HCT116 (cell line): ENCODE data around the gene PTTG2. TPM values are rescaled to one million over a fixed set of nuclear protein-coding genes. Genes with fewer than 3 reads are reported as not detected.
A peak's percentile ranks its signal among the peaks of the same experiment; 100 is the strongest.

Experiments used
- ATAC-seq: fragments of 200-7000 bp; cut with Tn5 transposase; 2 replicates; pipeline ENCODE4 v1.9.1; 2020; ENCODE audit warnings: mild to moderate bottlenecking, moderate library complexity
- BruUV-seq: library from RNA; stranded (reverse); fragments of 400-500 nt; replicated peaks from 2 replicates; lab custom pipeline; 2021; lab: Mats Ljungman, UMichigan
- CTCF ChIA-PET: fragments of 300-600 bp; sonication (Branson Sonifier 250); formaldehyde crosslinking; loops from one replicate; lab custom pipeline; 2021; ENCODE audit warnings: antibody characterized with exemption; lab: Charles Lee
- POLR2A ChIA-PET: fragments of 300-600, 350-600 bp; sonication (Branson Sonifier 250); formaldehyde crosslinking; loops from one replicate; lab custom pipeline; 2021; ENCODE audit warnings: antibody characterized with exemption; lab: Charles Lee
- RAD21 ChIA-PET, 2 experiments: fragments of 300-600 bp; sonication (Branson Sonifier 250); formaldehyde crosslinking; loops; one replicate each; lab custom pipeline; 2023; ENCODE audit warnings: low total read pairs in 2 of 2; ENCODE audit not compliant: uncharacterized antibody in 2 of 2, unreplicated experiment in 2 of 2, low non-redundant PET in 1 of 2; lab: Charles Lee
- DNase-seq: peaks from one replicate; pipeline ENCODE4 v3.0.0-alpha.2; 2010; ENCODE audit warnings: low read depth, low spot score
- H2AFZ ChIP-seq: fragments of 200-600 bp; shearing (Covaris generic), sonication (generic); 2 replicates; pipeline ENCODE4 v1.6.1; 2017; ENCODE audit warnings: low read depth, mixed run types, mixed read lengths, antibody characterized with exemption, low read length; ENCODE audit not compliant: poor library complexity, severe bottlenecking
- H3K27ac ChIP-seq: 2 replicates; pipeline ENCODE4 v1.5.1; 2012; ENCODE audit warnings: low read depth, low read length
- H3K27me3 ChIP-seq: fragments of 200-600 bp; sonication (generic); 2 replicates; pipeline ENCODE4 v1.6.1; 2016; ENCODE audit warnings: mixed run types, low read length, mixed read lengths; ENCODE audit not compliant: insufficient read depth
- H3K36me3 ChIP-seq, 2 experiments: fragments of 200-500 bp in 1 of 2; fragments of 200-600 bp in 1 of 2; sonication (Bioruptor generic) in 1 of 2; sonication (generic) in 1 of 2; 2 replicates each; pipeline versions ENCODE4 v1.5.1 to v1.6.1; 2014 to 2016; ENCODE audit warnings: low read length in 2 of 2, inconsistent platforms in 1 of 2, mixed read lengths in 1 of 2, mixed run types in 1 of 2; ENCODE audit not compliant: insufficient read depth in 2 of 2, control insufficient read depth in 1 of 2
- H3K4me1 ChIP-seq, 2 experiments: fragments of 200-600 bp in 1 of 2; sonication (generic) in 1 of 2; 2 replicates each; pipeline versions ENCODE4 v1.5.1 to v1.6.1; 2012 to 2017; ENCODE audit warnings: low read length in 2 of 2, inconsistent platforms in 1 of 2, mild to moderate bottlenecking in 1 of 2, mixed read lengths in 1 of 2, mixed run types in 1 of 2, moderate library complexity in 1 of 2; ENCODE audit not compliant: insufficient read depth in 2 of 2, control insufficient read depth in 1 of 2
- H3K4me2 ChIP-seq: fragments of 200-600 bp; sonication (generic); 2 replicates; pipeline ENCODE4 v1.6.1; 2017; ENCODE audit warnings: mixed run types, low read length, mixed read lengths
- H3K4me3 ChIP-seq, 2 experiments: fragments of 200-600 bp in 1 of 2; sonication (generic) in 1 of 2; replicated peaks in 1 of 2; 2 replicates each; pipeline ENCODE4 v1.5.1; 2011 to 2016; ENCODE audit warnings: low read length in 2 of 2, control low read depth in 1 of 2, low read depth in 1 of 2, mild to moderate bottlenecking in 1 of 2, mixed read lengths in 1 of 2, mixed run types in 1 of 2
- H3K79me2 ChIP-seq: fragments of 200-600 bp; sonication (generic); 2 replicates; pipeline ENCODE4 v1.6.1; 2017; ENCODE audit warnings: mild to moderate bottlenecking, mixed run types, low read length, moderate library complexity, mixed read lengths; ENCODE audit not compliant: insufficient read depth
- H3K9ac ChIP-seq: fragments of 200-600 bp; sonication (generic); 2 replicates; pipeline ENCODE4 v1.6.1; 2016; ENCODE audit warnings: low read length, mixed read lengths
- H3K9me2 ChIP-seq: fragments of 200-600 bp; sonication (generic), shearing (Covaris generic); 2 replicates; pipeline ENCODE4 v1.6.1; 2017; ENCODE audit warnings: mixed run types, mild to moderate bottlenecking, moderate library complexity; ENCODE audit not compliant: insufficient read depth
- H3K9me3 ChIP-seq, 2 experiments: fragments of 200-500 bp in 1 of 2; fragments of 200-600 bp in 1 of 2; sonication (Bioruptor generic) in 1 of 2; sonication (generic) in 1 of 2; 2 replicates each; pipeline ENCODE4 v1.6.1; 2014 to 2017; ENCODE audit warnings: low read length in 2 of 2, mixed read lengths in 2 of 2, inconsistent platforms in 1 of 2, low read depth in 1 of 2, mild to moderate bottlenecking in 1 of 2, mixed run types in 1 of 2, moderate library complexity in 1 of 2; ENCODE audit not compliant: control insufficient read depth in 1 of 2, insufficient read depth in 1 of 2
- H4K20me1 ChIP-seq: fragments of 200-600 bp; sonication (generic), shearing (Covaris generic); 2 replicates; pipeline ENCODE4 v1.6.1; 2017; ENCODE audit warnings: mixed run types, mild to moderate bottlenecking, moderate library complexity; ENCODE audit not compliant: insufficient read depth
- CBX3 ChIP-seq: IDR thresholded peaks from 2 replicates; pipeline ENCODE4 v1.6.1; 2012; ENCODE audit warnings: low read depth
- CTCF ChIP-seq, 3 experiments: fragments of 200-600 bp in 1 of 3; sonication (generic) in 1 of 3; IDR thresholded peaks in 2 of 3; conservative IDR thresholded peaks in 1 of 3; 2 replicates each; pipeline ENCODE4 v1.5.1; 2012 to 2017; ENCODE audit warnings: low read depth in 2 of 3, low read length in 2 of 3, antibody characterized with exemption in 1 of 3, borderline replicate concordance in 1 of 3, control low read depth in 1 of 3, mild to moderate bottlenecking in 1 of 3, mixed read lengths in 1 of 3, mixed run types in 1 of 3, moderate library complexity in 1 of 3; ENCODE audit not compliant: insufficient read depth in 1 of 3
- EGR1 ChIP-seq: IDR thresholded peaks from 2 replicates; pipeline ENCODE4 v1.6.1; 2012; ENCODE audit warnings: low read depth
- EZH2phosphoT487 ChIP-seq: fragments of 200-600 bp; IDR thresholded peaks from 2 replicates; pipeline ENCODE4 v1.6.1; 2018; ENCODE audit warnings: antibody characterized with exemption, borderline replicate concordance
- FOSL1 ChIP-seq: IDR thresholded peaks from 2 replicates; pipeline ENCODE4 v1.6.1; 2012; ENCODE audit warnings: low read depth
- MAX ChIP-seq: IDR thresholded peaks from 2 replicates; pipeline ENCODE4 v1.6.1; 2012
- POLR2AphosphoS5 ChIP-seq: IDR thresholded peaks from 2 replicates; pipeline ENCODE4 v1.6.1; 2011; ENCODE audit warnings: mild to moderate bottlenecking, low read depth, low read length, moderate library complexity
- RAD21 ChIP-seq: IDR thresholded peaks from 2 replicates; pipeline ENCODE4 v1.6.1; 2012; ENCODE audit warnings: low read depth, mild to moderate bottlenecking
- SIN3A ChIP-seq: IDR thresholded peaks from 2 replicates; pipeline ENCODE4 v1.6.1; 2012; ENCODE audit warnings: low read depth
- ZFX ChIP-seq: fragments of 450-650 bp; IDR thresholded peaks from 2 replicates; pipeline ENCODE4 v1.6.1; 2017
- intact Hi-C: fragments of 100-400 bp; cut with micrococcal nuclease; formaldehyde crosslinking; loops from 2 replicates; pipeline ENCODE4 v1.10.0; 2022
- total RNA-seq: library from RNA; stranded (reverse); gene quantifications from one replicate; pipeline ENCODE4 v1.2.1, GENCODE V29; 2021; ENCODE audit not compliant: unreplicated experiment

Gene PTTG2
- total RNA-seq, 1 experiment from 2014 or later: not detected

DNA sequence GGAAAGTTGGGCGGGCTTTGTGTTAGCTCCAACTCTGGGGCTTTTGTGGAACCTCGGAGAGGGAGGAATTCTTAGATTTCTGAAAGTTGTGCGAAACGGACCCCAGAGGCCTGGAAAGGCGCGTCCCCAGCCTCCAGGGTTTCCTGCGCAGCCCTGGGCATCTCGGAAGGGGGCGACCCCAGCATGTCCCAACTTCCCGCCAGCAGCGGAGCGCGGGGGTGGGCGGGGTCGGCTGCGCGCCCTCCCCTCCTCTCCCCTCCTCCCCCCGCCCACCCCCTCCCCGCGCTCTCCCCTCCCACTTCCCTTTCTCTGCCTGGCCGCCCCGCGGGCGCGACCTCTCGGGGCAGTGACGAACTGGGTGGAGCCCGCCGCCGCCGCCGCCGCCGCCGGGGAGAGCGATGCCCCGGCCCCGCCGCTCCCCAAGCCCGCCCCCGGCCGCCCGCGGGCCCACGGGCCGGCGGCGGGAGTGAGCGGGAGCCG is 16.8 kb downstream of the PTTG2 start:
- ChIA-PET CTCF (no interaction called here), POLR2A (no interaction called here), RAD21 (no interaction called here)
- no peaks in the 10 kb centered on the region for H3K27me3 ChIP-seq
- H3K79me2 ChIP-seq: peaks cover 29% of the 10 kb centered on the region
- no peaks in the 10 kb centered on the region for H3K36me3 ChIP-seq
- H3K9ac ChIP-seq: peak overlapping the region; percentile 78
- peak overlapping the region; percentile 99 for H2AFZ ChIP-seq
- H3K4me2 ChIP-seq: peak overlapping the region; percentile 85
- peak overlapping the region; percentile 61 to 68 for H3K4me3 ChIP-seq
- DNase-seq (peak; percentile 24), ATAC-seq (peak; percentile 85)
- H4K20me1 ChIP-seq: no peaks in the 10 kb centered on the region
- intact Hi-C loops: loop anchor here (10.0 kb wide), 2 partner anchors 152 to 188 kb away; partner anchors contain the start of gene PGM2
- H3K4me1 ChIP-seq: peaks cover 6 to 25% of the 10 kb centered on the region in 2 experiments; a peak in 3 of 4 replicates
- BruUV-seq: no TSS peak
- peak overlapping the region; percentile 57 for H3K27ac ChIP-seq
- no peaks in the 10 kb centered on the region for H3K9me3 ChIP-seq
- 0 out of 2 replicates have a peak, but pooled peaks have one; percentile 35 for TF ChIP-seq POLR2AphosphoS5
- TF ChIP-seq EGR1: no peak
- TF ChIP-seq SIN3A: peak; percentile 0; the same call in 1 of the 2 replicates
- H3K9me2 ChIP-seq: no peaks in the 10 kb centered on the region

DNA sequence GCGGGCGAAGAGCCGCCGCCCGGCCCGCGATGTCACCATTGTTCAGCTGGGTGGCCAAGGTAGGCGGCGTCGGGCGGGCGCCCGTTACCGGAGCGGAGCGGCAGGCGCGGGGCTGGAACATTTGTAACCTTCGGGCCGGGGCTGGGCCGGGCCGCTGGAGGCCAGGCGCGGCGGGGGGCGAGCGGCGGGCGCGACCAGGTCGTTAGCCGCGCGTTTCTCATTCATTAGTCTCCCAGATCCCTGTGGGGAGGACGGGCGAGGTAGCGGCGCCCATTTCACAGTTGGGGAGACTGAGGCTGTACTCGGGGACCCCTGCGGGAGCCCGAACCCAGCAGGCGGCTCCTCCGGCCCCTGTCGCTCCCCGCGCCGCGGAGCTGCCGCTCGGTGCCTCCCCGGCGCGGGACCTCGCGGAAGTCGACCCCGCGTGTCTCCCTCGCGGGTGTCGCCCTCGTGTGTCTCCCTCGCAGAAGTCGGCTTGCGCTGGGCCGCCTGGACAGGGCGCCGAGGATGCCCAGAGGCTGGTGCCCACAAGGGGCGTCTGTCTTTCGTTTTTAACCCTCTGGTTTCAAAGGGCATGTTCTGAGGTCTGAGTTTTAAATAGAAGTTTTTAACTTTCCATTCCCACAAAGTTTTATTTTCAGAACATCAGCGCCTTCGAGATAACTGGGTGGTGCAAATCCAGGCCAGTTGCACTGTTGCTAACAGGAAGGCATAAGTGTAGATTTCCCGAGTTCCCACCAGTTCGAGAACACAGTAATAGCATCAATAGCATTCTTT is 17.5 kb downstream of the PTTG2 start:
- Histone ChIP-seq H3K9me2 (no peaks in the 10 kb centered on the region), H3K4me1 (peaks cover 6 to 29% of the 10 kb centered on the region in 2 experiments; a peak in 3 of 4 replicates), H3K27me3 (no peaks in the 10 kb centered on the region), H3K4me2 (peak overlapping the region; percentile 79), H2AFZ (peak overlapping the region; percentile 35), H3K27ac (peak overlapping the region; percentile 57), H3K79me2 (peaks cover 33% of the 10 kb centered on the region), H3K9ac (peak overlapping the region; percentile 78), H3K36me3 (no peaks in the 10 kb centered on the region), H3K9me3 (no peaks in the 10 kb centered on the region), H4K20me1 (no peaks in the 10 kb centered on the region), H3K4me3 (peak overlapping the region; percentile 61 to 68)
- intact Hi-C loops: loop anchor here (10.0 kb wide), 2 partner anchors 153 to 187 kb away; partner anchors contain the start of gene PGM2
- CTCF ChIA-PET: interaction anchor here (0.7 kb wide), 1 partner anchor 42 kb away, joined by 3 read pairs; no protein-coding TSS in a partner anchor
- no TSS peak for BruUV-seq
- TF ChIP-seq CBX3 (0 out of 2 replicates have a peak, but pooled peaks have one; percentile 55), RAD21 (peak; percentile 50), MAX (peak; percentile 87), ZFX (peak; percentile 57; the same call in 1 of the 2 replicates), CTCF (IDR thresholded peaks at IDR 0.05 in 2 of 3, conservative IDR thresholded peaks at IDR 0.05 in 1 of 3; ENCODE audit: borderline replicate concordance in 1 of 3, insufficient read depth in 1 of 3, low read depth in 2 of 3, low read length in 2 of 3) (peak; percentile 37 to 64 (median 59); a peak in 4 of 6 replicates), EZH2phosphoT487 (no peak), FOSL1 (no peak), SIN3A (peak; percentile 24; the same call in 1 of the 2 replicates), EGR1 (no peak)
- POLR2A ChIA-PET: interaction anchor here (1.3 kb wide), 1 partner anchor 11 kb away, joined by 3 read pairs; no protein-coding TSS in a partner anchor
- DNase-seq (peak; percentile 26), ATAC-seq (peak; percentile 78)
- RAD21 ChIA-PET: no interaction called here
